ENCODE measurements around the gene MYLK.

MYLK gene

DNA sequence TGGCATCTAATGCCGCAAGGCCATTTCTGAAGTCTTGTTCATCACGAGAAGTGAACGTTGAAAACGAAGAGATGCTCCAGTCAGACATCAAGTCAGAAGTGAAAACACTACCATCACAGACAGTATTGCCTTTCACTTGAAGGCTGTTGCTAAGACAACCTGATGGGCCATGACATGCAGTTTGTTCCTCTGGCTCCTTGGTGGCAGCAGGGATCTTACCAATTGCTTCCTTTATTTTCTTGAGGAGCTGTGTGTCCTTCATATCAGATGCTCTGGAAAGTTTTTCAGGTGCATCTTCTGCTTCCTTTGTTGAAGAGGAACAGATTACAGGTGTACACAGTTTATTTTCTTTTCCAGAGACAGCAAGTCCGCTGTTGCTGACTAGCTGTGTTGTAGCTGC lies 30.7 kb upstream of the MYLK start:
- no peak overlapping the region for H3K27ac ChIP-seq (replicated peaks)
- TF ChIP-seq, protein P1, sequence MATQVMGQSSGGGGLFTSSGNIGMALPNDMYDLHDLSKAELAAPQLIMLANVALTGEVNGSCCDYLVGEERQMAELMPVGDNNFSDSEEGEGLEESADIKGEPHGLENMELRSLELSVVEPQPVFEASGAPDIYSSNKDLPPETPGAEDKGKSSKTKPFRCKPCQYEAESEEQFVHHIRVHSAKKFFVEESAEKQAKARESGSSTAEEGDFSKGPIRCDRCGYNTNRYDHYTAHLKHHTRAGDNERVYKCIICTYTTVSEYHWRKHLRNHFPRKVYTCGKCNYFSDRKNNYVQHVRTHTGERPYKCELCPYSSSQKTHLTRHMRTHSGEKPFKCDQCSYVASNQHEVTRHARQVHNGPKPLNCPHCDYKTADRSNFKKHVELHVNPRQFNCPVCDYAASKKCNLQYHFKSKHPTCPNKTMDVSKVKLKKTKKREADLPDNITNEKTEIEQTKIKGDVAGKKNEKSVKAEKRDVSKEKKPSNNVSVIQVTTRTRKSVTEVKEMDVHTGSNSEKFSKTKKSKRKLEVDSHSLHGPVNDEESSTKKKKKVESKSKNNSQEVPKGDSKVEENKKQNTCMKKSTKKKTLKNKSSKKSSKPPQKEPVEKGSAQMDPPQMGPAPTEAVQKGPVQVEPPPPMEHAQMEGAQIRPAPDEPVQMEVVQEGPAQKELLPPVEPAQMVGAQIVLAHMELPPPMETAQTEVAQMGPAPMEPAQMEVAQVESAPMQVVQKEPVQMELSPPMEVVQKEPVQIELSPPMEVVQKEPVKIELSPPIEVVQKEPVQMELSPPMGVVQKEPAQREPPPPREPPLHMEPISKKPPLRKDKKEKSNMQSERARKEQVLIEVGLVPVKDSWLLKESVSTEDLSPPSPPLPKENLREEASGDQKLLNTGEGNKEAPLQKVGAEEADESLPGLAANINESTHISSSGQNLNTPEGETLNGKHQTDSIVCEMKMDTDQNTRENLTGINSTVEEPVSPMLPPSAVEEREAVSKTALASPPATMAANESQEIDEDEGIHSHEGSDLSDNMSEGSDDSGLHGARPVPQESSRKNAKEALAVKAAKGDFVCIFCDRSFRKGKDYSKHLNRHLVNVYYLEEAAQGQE (IDR thresholded peaks at IDR 0.05; ENCODE audit: insufficient replicate concordance, low read depth) = no peak
- TF ChIP-seq SPI1 (IDR thresholded peaks at IDR 0.05; ENCODE audit: borderline replicate concordance, low read depth) = no peak
- TF ChIP-seq POLR2AphosphoS5 (IDR thresholded peaks at IDR 0.05; ENCODE audit: low read depth) = no peak
- no peak for TF ChIP-seq GABPA (IDR thresholded peaks at IDR 0.05; ENCODE audit: low read depth)
- TF ChIP-seq, protein P2, sequence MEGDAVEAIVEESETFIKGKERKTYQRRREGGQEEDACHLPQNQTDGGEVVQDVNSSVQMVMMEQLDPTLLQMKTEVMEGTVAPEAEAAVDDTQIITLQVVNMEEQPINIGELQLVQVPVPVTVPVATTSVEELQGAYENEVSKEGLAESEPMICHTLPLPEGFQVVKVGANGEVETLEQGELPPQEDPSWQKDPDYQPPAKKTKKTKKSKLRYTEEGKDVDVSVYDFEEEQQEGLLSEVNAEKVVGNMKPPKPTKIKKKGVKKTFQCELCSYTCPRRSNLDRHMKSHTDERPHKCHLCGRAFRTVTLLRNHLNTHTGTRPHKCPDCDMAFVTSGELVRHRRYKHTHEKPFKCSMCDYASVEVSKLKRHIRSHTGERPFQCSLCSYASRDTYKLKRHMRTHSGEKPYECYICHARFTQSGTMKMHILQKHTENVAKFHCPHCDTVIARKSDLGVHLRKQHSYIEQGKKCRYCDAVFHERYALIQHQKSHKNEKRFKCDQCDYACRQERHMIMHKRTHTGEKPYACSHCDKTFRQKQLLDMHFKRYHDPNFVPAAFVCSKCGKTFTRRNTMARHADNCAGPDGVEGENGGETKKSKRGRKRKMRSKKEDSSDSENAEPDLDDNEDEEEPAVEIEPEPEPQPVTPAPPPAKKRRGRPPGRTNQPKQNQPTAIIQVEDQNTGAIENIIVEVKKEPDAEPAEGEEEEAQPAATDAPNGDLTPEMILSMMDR (IDR thresholded peaks at IDR 0.05; ENCODE audit: insufficient read depth, low read length) = no peak
- no peak for DNase-seq (ENCODE audit: low read depth in 1 of 2, low spot score in 1 of 2)
- no peak overlapping the region for H3K4me3 ChIP-seq (replicated peaks; ENCODE audit: insufficient read depth, low read length)
- no peaks in the 10 kb centered on the region for H3K27me3 ChIP-seq (ENCODE audit: insufficient read depth, poor library complexity, severe bottlenecking)

DNA sequence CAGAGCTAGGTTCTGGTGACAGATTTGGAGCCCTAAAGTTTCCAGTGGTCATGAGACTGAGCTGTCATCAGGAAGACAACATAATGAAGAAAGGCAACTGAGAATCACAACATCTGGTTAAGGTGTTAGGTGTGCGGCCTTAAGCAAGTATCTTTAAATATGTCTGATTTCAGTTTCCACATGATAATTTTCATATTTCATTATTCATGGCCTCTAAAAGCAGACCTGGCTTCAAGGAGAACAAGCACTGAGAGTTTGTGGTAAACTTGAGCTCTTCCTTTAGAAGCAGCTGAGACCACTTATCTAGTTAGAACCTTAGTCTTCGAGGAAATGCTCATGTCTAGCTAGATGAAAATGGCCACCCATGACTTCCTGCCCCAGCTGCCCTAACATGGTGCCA lies 25.7 kb upstream of the MYLK start:
- TF ChIP-seq SPI1 (IDR thresholded peaks at IDR 0.05; ENCODE audit: borderline replicate concordance, low read depth) (no peak), POLR2AphosphoS5 (IDR thresholded peaks at IDR 0.05; ENCODE audit: low read depth) (no peak), GABPA (IDR thresholded peaks at IDR 0.05; ENCODE audit: low read depth) (no peak)
- TF ChIP-seq, protein P1 (IDR thresholded peaks at IDR 0.05; ENCODE audit: insufficient replicate concordance, low read depth) = no peak
- TF ChIP-seq, protein P2 (IDR thresholded peaks at IDR 0.05; ENCODE audit: insufficient read depth, low read length) = no peak
- H3K4me3 ChIP-seq (replicated peaks; ENCODE audit: insufficient read depth, low read length) = no peak overlapping the region
- no peak overlapping the region for H3K27ac ChIP-seq (replicated peaks)
- no peaks in the 10 kb centered on the region for H3K27me3 ChIP-seq (ENCODE audit: insufficient read depth, poor library complexity, severe bottlenecking)
- DNase-seq (ENCODE audit: low read depth in 1 of 2, low spot score in 1 of 2) = no peak

DNA sequence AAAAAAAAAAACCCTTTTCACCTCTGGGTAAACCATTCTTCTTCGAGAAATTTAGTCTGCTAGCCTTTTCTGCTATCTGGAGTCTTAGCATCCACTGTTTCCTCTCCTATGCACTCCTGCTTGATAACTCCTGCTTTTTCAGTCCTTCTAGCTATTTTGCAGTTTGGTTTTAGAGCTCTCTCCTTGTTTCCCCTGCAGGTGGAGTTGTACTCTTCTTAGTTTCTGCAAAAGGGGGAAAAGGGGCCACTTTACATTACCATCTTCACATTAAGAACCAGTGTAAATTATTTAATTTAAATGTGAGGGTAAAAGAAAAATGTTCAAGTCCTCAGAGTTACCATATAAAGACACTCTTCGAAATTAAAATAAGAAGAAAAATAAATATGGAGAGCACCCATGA lies 23.6 kb upstream of the MYLK start:
- Histone ChIP-seq H3K27ac (replicated peaks) (no peak overlapping the region), H3K4me3 (replicated peaks; ENCODE audit: insufficient read depth, low read length) (no peak overlapping the region), H3K27me3 (ENCODE audit: insufficient read depth, poor library complexity, severe bottlenecking) (no peaks in the 10 kb centered on the region)
- no peak for DNase-seq (ENCODE audit: low read depth in 1 of 2, low spot score in 1 of 2)
- TF ChIP-seq GABPA (IDR thresholded peaks at IDR 0.05; ENCODE audit: low read depth) (no peak), SPI1 (IDR thresholded peaks at IDR 0.05; ENCODE audit: borderline replicate concordance, low read depth) (no peak), POLR2AphosphoS5 (IDR thresholded peaks at IDR 0.05; ENCODE audit: low read depth) (no peak)
- TF ChIP-seq, protein P2 (IDR thresholded peaks at IDR 0.05; ENCODE audit: insufficient read depth, low read length) = no peak
- TF ChIP-seq, protein P1 (IDR thresholded peaks at IDR 0.05; ENCODE audit: insufficient replicate concordance, low read depth) = no peak

All from HL-60 (cell line).